ENCODE results near the gene TAPBP. TPM values are rescaled to one million over a fixed set of nuclear protein-coding genes. Genes with fewer than 3 reads are reported as not detected.
"Not testable (repeated sequence)": the region's sequence is repeated elsewhere in the genome, so short reads cannot be mapped to it uniquely, and the experiment has no call there.

The TAPBP gene
- total RNA-seq, 2 experiments from 2014 or later, result 164 to 190 TPM

DNA sequence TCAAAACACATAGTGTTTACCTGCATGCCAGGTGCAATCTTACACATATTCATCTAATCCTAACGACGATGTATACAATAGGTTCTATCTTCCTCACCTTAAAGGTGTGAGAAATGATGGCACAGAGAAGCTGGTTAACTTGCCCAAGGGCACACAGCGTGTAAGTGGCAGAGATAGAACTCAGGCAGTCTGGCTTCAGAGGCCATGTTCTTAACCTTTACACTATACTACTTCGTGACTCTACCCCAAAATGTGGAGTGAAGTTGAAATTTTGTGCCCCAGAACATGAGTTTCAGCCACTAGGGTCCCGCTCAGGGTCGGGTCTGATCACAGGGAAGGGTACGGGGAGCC is 42.8 kb downstream of the TAPBP start:
- POLR2A ChIA-PET, result interaction anchor here (0.9 to 2.9 kb wide), 8 partner anchors 10 to 151 kb away, joined by 3 to 18 read pairs (median 6); partner anchors contain the start of genes PFDN6, RGL2, RING1 and WDR46
- Mint-ChIP-seq H3K27ac (peak overlapping the region; percentile 100), H3K4me1 (peaks cover 41% of the 10 kb centered on the region), H3K27me3 (no peaks in the 10 kb centered on the region), H3K9me3 (ENCODE audit: low read depth) (no peaks in the 10 kb centered on the region), H3K36me3 (ENCODE audit: low read depth) (peaks cover 67% of the 10 kb centered on the region), H3K4me3 (peak overlapping the region; percentile 91)
- peak; percentile 8 for ATAC-seq
- CTCF ChIA-PET, result interaction anchor here (0.6 to 3.3 kb wide), 11 partner anchors 10 to 881 kb away, joined by 3 to 14 read pairs (median 6); partner anchors contain the start of genes PFDN6 and WDR46
- intact Hi-C loops (cut with DNase I, micrococcal nuclease), result loop anchor here (1.0 to 10.0 kb wide), 15 partner anchors 18 to 1296 kb away; partner anchors contain the start of genes RXRB (in 2 of the 2), SLC39A7 (in 2 of the 2), BRD2 (in 1 of the 2) and DXO (in 1 of the 2)
- DNase-seq, result no peak

DNA sequence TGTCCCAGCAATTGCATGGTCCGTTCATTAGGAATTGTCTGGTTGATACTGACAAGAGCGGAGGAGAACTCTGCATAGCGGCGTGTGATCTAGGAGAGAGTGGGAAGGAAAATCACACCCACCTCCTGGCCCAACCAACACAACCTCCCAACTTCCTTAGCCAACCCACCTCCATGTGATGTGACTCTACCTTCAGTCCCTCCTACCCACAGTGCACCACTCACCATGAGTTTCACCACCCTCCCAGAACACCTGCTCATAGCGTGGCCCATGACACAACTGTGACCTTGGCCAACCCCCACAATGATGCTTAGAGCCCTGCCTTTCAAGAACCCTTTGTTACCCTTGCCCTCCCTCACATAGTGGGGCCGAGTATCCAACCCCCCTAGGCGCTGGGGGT is 49.9 kb downstream of the TAPBP start:
- peak; percentile 57 for ATAC-seq
- Mint-ChIP-seq H3K9me3 (ENCODE audit: low read depth) (no peaks in the 10 kb centered on the region), H3K27me3 (no peaks in the 10 kb centered on the region), H3K4me1 (peaks cover 2% of the 10 kb centered on the region), H3K4me3 (no peak overlapping the region), H3K27ac (no peak overlapping the region), H3K36me3 (ENCODE audit: low read depth) (peaks cover 59% of the 10 kb centered on the region)
- ChIA-PET CTCF (interaction anchor here (0.6 to 2.2 kb wide), 2 partner anchors 13 to 105 kb away, joined by 4 to 5 read pairs; partner anchors contain the start of gene B3GALT4), POLR2A (no interaction called here)
- DNase-seq, result no peak
- intact Hi-C loops (cut with DNase I, micrococcal nuclease), result no loop called here

GRCh38 chr6:33262490-33262889 is 51.4 kb downstream of the TAPBP start:
- H3K27ac Mint-ChIP-seq; intact Hi-C loops (cut with DNase I, micrococcal nuclease); H3K9me3 Mint-ChIP-seq (ENCODE audit: low read depth); H3K27me3 Mint-ChIP-seq; ATAC-seq; POLR2A ChIA-PET; DNase-seq; H3K4me1 Mint-ChIP-seq; H3K4me3 Mint-ChIP-seq: not testable (repeated sequence)
- CTCF ChIA-PET, result interaction anchor here (2.0 to 2.2 kb wide), 3 partner anchors 9 to 15 kb away, joined by 4 to 7 read pairs (median 5); partner anchors contain the start of genes B3GALT4, RPS18 and VPS52
- peaks cover 52% of the 10 kb centered on the region for H3K36me3 Mint-ChIP-seq (ENCODE audit: low read depth)

GRCh38 chr6:33259032-33259431 is 54.8 kb downstream of the TAPBP start:
- Mint-ChIP-seq H3K27ac (no peak overlapping the region), H3K4me1 (peaks cover 2% of the 10 kb centered on the region), H3K36me3 (ENCODE audit: low read depth) (peaks cover 31% of the 10 kb centered on the region), H3K4me3 (no peak overlapping the region), H3K27me3 (no peaks in the 10 kb centered on the region), H3K9me3 (ENCODE audit: low read depth) (no peaks in the 10 kb centered on the region)
- ChIA-PET POLR2A (no interaction called here), CTCF (interaction anchor here (0.6 kb wide), 1 partner anchor 390 kb away, joined by 3 read pairs; no protein-coding TSS in a partner anchor)
- ATAC-seq (no peak), DNase-seq (no peak)
- intact Hi-C loops (cut with DNase I, micrococcal nuclease), result no loop called here

DNA sequence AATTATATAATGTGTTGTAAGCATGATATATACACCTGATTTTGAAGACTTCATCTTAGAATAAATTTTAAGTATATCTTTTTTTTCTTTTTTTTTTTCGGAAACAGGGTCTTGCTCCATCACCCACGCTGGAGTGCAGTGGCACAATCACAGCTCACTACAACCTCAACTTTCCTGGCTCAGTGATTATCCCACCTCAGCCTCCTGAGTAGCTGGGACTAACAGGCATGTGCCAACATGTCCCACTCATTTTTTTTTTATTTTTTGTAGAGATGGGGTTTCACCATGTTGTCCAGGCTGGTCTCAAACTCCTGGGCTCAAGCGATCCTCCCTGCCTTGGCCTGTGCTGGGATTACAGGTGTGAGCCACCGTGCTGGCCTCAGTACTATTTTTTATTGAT is 59.3 kb downstream of the TAPBP start:
- intact Hi-C loops (cut with DNase I, micrococcal nuclease), result no loop called here
- CTCF ChIA-PET, result interaction anchor here (0.6 to 0.9 kb wide), 2 partner anchors 17 to 107 kb away, joined by 3 to 4 read pairs; partner anchors contain the start of genes RPS18 and VPS52
- ATAC-seq (no peak), DNase-seq (no peak)
- Mint-ChIP-seq H3K27me3 (no peaks in the 10 kb centered on the region), H3K9me3 (ENCODE audit: low read depth) (no peaks in the 10 kb centered on the region), H3K27ac (no peak overlapping the region), H3K36me3 (ENCODE audit: low read depth) (peaks cover 26% of the 10 kb centered on the region), H3K4me1 (peaks cover 28% of the 10 kb centered on the region), H3K4me3 (no peak overlapping the region)
- POLR2A ChIA-PET, result interaction anchor here (0.6 to 1.1 kb wide), 3 partner anchors 34 to 142 kb away, joined by 3 to 4 read pairs (median 3); partner anchors contain the start of gene WDR46

DNA sequence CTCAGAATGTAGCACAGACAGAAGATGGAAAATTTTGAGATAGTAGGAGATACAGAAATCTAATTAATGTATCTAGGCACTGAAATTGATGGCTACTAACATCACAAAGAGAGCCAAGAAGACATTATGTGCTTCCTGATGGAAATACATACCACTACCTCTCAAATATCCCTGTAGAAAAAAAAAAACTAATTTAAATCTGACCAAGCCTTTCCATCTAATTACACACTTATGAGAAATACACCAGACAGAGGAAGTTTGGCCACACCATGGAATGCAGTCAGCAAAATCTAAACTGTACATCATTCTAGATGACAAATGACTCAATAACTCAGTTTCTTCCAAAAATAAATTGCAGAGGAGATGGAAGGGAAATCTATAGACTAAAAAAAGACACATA is 61.1 kb downstream of the TAPBP start:
- POLR2A ChIA-PET, result no interaction called here
- Mint-ChIP-seq H3K4me1 (peaks cover 41% of the 10 kb centered on the region), H3K9me3 (ENCODE audit: low read depth) (no peaks in the 10 kb centered on the region), H3K27me3 (no peaks in the 10 kb centered on the region), H3K27ac (no peak overlapping the region), H3K4me3 (no peak overlapping the region), H3K36me3 (ENCODE audit: low read depth) (peaks cover 25% of the 10 kb centered on the region)
- ATAC-seq (no peak), DNase-seq (no peak)
- CTCF ChIA-PET, result interaction anchor here (0.9 kb wide), 1 partner anchor 47 kb away, joined by 3 read pairs; no protein-coding TSS in a partner anchor
- intact Hi-C loops (cut with DNase I, micrococcal nuclease), result no loop called here

DNA sequence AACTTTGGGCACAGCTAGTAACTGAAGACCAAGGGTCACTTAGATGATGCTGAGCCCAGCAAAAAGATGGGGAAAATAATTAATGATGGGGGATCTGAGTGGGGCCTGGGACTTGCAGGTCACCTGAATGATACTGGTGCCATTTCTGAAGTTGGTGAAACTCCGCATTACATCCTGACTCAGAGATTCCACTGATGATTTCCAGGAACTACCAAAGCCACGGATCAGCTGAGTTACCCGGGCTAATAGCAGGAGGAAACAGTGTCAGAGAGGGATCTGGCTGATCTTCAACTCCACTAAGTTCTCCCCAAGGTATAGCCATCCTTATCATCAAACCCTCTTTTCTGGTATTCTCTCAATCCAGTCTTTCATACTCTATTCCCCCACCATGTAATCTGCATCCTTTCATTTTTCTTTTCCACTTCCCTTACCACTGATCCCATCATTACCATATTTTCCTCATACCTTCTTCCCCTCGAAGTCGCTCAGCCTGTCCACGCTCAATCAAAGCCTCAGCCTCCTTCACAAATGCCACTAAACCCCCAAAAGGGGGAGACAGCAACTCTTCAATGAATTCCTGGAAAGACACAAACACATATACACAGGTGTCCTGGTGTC is 62.4 kb downstream of the TAPBP start:
- ATAC-seq (no peak), DNase-seq (peak; percentile 30)
- H3K4me1 Mint-ChIP-seq, result peaks cover 41% of the 10 kb centered on the region
- H3K36me3 Mint-ChIP-seq (ENCODE audit: low read depth), result peaks cover 23% of the 10 kb centered on the region
- CTCF ChIA-PET, result interaction anchor here (1.2 to 8.3 kb wide), 3 partner anchors 93 to 237 kb away, joined by 3 to 77 read pairs (median 8); no protein-coding TSS in a partner anchor
- POLR2A ChIA-PET, result interaction anchor here (0.7 to 2.7 kb wide), 2 partner anchors 19 to 26 kb away, joined by 3 to 11 read pairs; partner anchors contain the start of gene B3GALT4
- H3K27ac Mint-ChIP-seq, result peak overlapping the region; percentile 40
- H3K9me3 Mint-ChIP-seq (ENCODE audit: low read depth), result no peaks in the 10 kb centered on the region
- intact Hi-C loops (cut with DNase I, micrococcal nuclease), result no loop called here
- H3K4me3 Mint-ChIP-seq, result peak overlapping the region; percentile 2
- peaks cover 3% of the 10 kb centered on the region for H3K27me3 Mint-ChIP-seq

DNA sequence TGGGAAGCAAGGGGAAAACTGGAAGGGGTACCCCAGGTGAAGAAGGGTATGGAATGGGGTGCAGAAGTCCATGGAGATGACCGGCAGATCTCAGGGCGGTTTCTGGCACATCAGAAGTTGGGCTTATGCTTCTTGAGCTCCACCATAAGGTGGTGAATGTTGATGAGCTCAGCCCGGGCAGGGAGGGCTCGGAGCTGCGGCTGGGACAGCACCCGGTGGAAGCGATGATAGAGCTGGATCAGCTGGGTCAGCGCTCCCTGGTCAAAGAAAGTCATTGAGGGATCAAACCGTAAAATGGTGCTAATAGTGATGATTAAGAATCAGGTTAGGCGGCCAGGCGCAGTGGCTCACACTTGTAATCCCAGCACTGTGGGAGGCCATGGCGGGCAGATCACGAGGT is 63.1 kb downstream of the TAPBP start:
- no peak for DNase-seq
- Mint-ChIP-seq H3K36me3 (ENCODE audit: low read depth) (peaks cover 23% of the 10 kb centered on the region), H3K9me3 (ENCODE audit: low read depth) (no peaks in the 10 kb centered on the region), H3K4me1 (peaks cover 41% of the 10 kb centered on the region), H3K27me3 (peaks cover 3% of the 10 kb centered on the region), H3K27ac (peak overlapping the region; percentile 95), H3K4me3 (peak overlapping the region; percentile 91)
- intact Hi-C loops (cut with DNase I, micrococcal nuclease), result no loop called here
- ChIA-PET POLR2A (interaction anchor here (0.7 to 2.9 kb wide), 7 partner anchors 20 to 266 kb away, joined by 3 to 19 read pairs (median 5); partner anchors contain the start of genes B3GALT4, HSD17B8, PFDN6 and WDR46), CTCF (interaction anchor here (1.0 to 8.3 kb wide), 10 partner anchors 21 to 238 kb away, joined by 3 to 77 read pairs (median 6); partner anchors contain the start of genes RING1, RPS18 and VPS52)
- no peak for ATAC-seq

DNA sequence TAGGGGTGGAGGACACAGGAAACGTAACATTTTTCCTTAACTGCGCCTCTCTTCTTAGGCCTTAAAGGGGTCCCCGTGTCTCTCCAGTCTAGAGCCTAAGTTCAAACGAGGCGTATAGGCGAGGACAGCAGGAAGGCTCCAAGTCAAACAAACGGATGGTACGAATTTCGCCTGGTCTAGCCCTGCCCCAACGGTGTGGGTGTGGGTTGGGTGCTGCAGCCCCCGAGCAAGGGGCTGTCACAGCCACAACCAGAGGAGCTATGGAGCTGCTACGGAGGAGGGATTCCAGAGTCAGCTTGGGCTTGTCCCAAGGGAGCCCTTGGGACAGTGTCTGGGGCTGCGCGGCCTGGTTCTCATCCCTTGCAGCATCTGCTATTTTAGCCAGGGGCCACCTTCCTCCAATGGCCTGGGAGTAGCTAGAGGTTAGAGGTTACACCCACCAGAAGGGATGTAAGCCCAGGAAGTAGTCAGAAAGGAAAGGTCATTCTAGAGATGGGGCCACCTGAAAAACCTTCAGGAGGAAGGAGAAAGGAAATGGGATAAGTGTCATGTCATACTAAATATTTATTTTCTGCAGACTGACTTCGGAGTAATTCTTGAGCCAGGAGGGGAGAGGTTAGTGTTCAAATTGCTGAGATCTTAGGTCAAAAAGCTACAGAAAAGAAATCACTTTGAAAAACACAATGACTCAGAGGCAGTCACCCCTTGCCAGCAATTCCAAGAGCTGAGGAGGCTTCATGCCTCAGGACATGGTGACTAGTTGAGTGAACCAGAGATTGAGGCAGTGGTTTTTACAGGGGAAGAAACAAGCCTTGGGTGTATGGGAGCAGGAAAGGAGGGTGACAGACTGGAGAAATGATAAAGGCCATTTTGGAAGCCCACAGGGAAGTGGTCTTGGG is 63.9 kb downstream of the TAPBP start:
- Mint-ChIP-seq H3K36me3 (ENCODE audit: low read depth) (peaks cover 23% of the 10 kb centered on the region), H3K27ac (peak overlapping the region; percentile 95), H3K4me1 (peaks cover 41% of the 10 kb centered on the region), H3K9me3 (ENCODE audit: low read depth) (no peaks in the 10 kb centered on the region), H3K4me3 (peak overlapping the region; percentile 91), H3K27me3 (peaks cover 3% of the 10 kb centered on the region)
- intact Hi-C loops (cut with DNase I, micrococcal nuclease), result loop anchor here (1.0 to 2.0 kb wide), 13 partner anchors 21 to 397 kb away; partner anchors contain the start of genes VPS52 (in 2 of the 2), KIFC1 (in 1 of the 2), PFDN6 (in 1 of the 2) and RING1 (in 1 of the 2)
- ChIA-PET POLR2A (interaction anchor here (0.6 to 2.9 kb wide), 14 partner anchors 22 to 1258 kb away, joined by 3 to 19 read pairs (median 5); partner anchors contain the start of genes B3GALT4, HSD17B8, PFDN6 and RING1), CTCF (interaction anchor here (0.6 to 8.3 kb wide), 22 partner anchors 11 to 940 kb away, joined by 3 to 77 read pairs (median 6); partner anchors contain the start of genes B3GALT4, PFDN6, RING1 and RPS18)
- no peak for ATAC-seq
- peak; percentile 51 for DNase-seq

All from activated CD4-positive, alpha-beta T cell treated with anti-CD3 and anti-CD28 coated beads for 36 hours (primary cell).